HL-60/S4 (cell line): ENCODE results near the gene LIN7C.
"Not testable (repeated sequence)": the region's sequence is repeated elsewhere in the genome, so short reads cannot be mapped to it uniquely, and the experiment has no call there.

Experiments
- in situ Hi-C: fragments of 300-500 bp; cut with MboI; formaldehyde crosslinking; loops from 2 replicates; pipeline ENCODE4 v1.14.3; 2022; ENCODE audit warnings: low sequenced_read_pairs

LIN7C gene

DNA sequence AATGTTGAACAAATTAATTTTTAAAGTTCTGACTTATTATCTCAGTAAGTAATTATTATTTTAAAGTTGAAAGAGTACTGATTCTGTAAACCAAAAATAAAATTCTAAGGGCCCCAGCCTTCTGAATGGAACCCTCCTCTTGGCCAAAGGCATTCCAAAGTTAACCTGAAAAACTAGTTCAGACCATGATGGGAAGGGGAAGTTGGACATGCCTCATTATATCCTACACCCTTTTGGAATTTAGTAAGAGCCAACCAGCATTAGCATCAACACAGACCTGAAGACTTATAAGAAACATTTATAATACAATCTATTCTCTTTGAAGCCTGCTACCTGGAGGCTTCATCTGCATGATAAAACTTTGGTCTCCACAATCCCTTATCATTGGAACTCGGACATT is 52.9 kb downstream of the LIN7C start:
- in situ Hi-C loops, result loop anchor here (25.0 kb wide), 1 partner anchor 266 kb away; no protein-coding TSS in a partner anchor

DNA sequence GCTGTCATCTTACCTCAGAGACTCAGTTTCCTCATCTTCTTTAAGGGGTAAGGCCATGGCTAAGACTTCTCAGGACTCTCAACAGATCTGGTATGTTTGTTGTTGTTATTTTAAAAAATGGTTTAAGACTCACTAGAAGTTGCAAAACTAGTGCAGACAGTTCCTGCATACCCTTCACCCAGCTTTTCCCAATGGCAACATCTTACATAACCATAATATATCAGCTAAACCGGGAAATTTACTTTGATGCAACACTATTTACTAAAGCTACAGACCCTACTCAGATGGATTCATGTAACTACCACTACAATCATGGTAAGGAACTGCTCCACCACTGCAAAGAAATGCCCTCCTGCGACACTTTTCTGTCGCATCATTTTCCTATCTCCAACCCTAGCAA is 54.4 kb downstream of the LIN7C start:
- in situ Hi-C loops, result loop anchor here (25.0 kb wide), 1 partner anchor 265 kb away; no protein-coding TSS in a partner anchor

DNA sequence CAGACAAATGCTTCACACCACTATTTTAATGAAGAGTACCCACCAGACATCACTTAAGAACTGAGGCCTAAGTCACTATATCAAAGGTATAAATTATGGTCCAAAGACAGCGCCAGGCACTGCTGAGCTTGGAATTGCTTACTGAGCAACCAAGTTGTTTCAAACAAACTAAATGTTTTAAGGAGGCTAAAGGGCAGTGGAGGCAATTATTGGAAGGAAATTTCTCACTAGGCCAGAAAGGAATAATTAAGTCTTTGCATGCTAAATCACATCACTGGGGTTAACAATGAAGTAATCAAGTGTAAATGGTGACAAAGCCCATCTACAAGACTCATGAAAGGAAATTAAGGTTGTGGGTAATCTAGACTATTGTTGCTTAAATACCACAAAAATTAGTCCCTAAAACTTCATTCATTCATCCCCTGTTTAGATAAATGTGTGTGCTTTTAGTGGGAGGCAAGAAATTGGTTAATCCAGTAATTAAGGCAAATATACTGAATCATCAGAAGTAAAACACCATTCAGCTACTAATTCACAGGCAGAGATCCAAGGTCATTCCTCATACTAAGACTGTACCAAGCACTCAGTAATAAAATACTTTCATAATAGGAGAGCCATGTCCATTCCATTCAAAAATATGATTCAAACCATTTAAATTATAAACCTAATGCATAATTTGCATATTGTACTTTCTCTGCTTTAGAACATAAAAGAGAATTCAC is 55.2 kb downstream of the LIN7C start:
- in situ Hi-C loops, result loop anchor here (25.0 kb wide), 1 partner anchor 264 kb away; no protein-coding TSS in a partner anchor

DNA sequence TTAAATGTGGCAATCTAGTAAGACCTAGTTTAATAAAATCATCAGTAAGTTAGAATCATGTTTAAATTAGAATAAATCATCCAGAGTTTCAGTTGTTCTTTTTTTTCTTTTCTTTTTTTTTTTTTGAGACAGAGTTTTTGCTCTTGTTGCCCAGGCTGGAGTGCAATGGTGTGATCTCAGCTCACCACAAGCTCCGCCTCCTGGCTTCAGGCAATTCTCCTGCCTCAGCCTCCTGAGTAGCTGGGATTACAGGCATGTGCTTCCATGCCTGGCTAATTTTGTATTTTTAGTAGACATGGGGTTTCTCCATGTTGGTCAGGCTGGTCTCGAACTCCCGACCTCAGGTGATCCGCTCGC is 58.4 kb downstream of the LIN7C start:
- in situ Hi-C loops, result not testable (repeated sequence)

DNA sequence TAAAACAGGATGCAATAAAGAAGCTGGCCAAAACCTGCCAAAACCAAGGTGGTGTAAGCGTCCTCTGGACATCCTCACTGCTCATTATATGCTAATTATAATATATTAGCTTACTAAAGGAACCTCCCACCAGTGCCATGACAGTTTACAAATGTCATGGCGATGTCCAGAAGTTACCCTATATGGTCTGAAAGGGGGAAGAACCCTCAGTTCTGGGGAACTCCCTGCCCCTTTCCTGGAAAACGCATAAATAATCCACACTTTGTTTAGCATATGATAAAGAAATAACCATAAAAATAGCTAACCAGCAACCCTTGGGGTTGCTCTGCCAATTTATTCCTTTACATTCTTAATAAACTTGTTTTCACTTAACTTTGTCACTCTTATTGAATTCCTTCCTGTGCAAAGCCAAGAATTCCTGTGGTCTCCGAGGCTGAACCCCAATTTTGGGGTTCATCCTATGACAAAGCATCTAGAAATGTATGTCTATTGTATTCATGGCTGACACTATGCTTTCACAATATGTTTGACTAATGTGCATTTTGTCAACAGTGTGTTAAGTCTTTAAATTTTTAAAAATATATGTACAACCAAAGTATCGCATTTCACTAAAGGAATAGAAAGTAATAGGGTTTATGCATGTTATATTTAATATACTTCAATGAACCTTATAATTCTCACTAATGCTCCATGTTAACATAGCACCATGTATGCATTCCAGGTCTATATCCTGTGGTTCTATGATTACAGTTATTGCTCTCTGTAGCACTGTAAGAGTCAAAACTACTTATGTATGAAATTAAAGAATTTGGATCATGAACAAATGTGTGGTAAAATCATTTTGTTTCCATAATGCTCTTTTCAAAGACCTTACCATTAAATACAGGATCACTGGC is 59.0 kb downstream of the LIN7C start:
- in situ Hi-C loops, result no loop called here

DNA sequence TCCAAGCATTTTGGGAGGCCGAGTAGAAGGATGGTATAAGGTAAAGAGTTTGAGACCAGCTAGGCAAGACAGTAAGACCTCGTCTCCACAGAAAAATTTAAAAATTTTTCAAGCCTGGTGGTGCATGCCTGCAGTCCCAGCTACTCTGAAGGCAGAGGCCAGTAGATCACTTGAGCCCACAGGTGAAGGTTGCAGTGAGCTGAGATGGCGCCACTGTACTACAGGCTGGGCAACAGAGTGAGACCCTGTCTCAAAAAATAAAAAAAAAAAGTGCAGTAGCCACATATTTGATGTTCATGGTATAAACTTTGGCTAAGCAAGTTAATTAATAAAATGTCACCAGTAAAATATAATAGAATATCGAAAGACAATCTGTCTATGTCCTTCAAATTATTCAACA is 60.9 kb downstream of the LIN7C start:
- in situ Hi-C loops, result no loop called here

DNA sequence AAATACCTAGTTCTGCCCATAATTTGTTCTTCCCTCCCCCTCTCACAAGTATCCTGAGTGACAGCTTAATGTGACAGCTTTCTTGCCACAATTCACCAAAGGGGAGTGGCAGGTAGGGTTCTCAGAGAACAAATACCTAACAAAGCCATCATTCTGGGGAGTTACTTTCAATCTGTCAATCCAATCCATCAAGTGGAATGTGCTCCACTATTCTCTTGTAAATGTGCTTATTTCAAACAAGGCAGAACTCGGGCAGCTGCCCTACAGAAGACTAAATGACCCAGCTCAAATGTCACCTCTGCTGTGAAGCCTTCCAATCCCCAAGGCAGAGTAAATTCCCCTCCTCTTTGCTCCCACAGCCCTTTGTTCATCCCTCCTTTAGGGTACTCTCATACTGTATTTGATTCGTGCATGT is 61.8 kb downstream of the LIN7C start:
- in situ Hi-C loops, result no loop called here
